GM23338 (cell line): Measurements from ENCODE around the gene SYNE1. TPM values are rescaled to one million over a fixed set of nuclear protein-coding genes. Genes with fewer than 3 reads are reported as not detected.

Source experiments
- ATAC-seq: fragments of 200-7000 bp; cut with Tn5 transposase; 3 replicates; pipeline ENCODE4 v1.9.1; 2020
- DNase-seq: peaks from one replicate; pipeline ENCODE4 v3.0.0-alpha.2; 2015; ENCODE audit warnings: low spot score
- H2AFZ ChIP-seq: fragments of 200-600 bp; sonication (generic); 2 replicates; pipeline ENCODE4 v1.8.0; 2016; ENCODE audit warnings: antibody characterized with exemption, mild to moderate bottlenecking, moderate library complexity
- H3F3A ChIP-seq: fragments of 200-600 bp; sonication (generic); replicated peaks from 2 replicates; pipeline ENCODE4 v1.8.0; 2017; ENCODE audit warnings: antibody characterized with exemption, mixed run types, low read depth
- H3K27ac ChIP-seq: fragments of 200-600 bp; sonication (generic); 2 replicates; pipeline ENCODE4 v1.6.1; 2016; ENCODE audit warnings: low read depth
- H3K27me3 ChIP-seq: fragments of 200-600 bp; sonication (generic); 2 replicates; pipeline ENCODE4 v1.8.0; 2016; ENCODE audit warnings: mild to moderate bottlenecking, mixed run types, moderate library complexity; ENCODE audit not compliant: insufficient read depth
- H3K36me3 ChIP-seq: fragments of 200-600 bp; sonication (generic); 2 replicates; pipeline ENCODE4 v1.8.0; 2016; ENCODE audit warnings: mild to moderate bottlenecking; ENCODE audit not compliant: insufficient read depth
- H3K4me1 ChIP-seq: fragments of 200-600 bp; sonication (generic); 2 replicates; pipeline ENCODE4 v1.8.0; 2016; ENCODE audit warnings: mild to moderate bottlenecking, moderate library complexity; ENCODE audit not compliant: insufficient read depth
- H3K4me2 ChIP-seq: fragments of 200-600 bp; sonication (generic); 2 replicates; pipeline ENCODE4 v1.7.1; 2017; ENCODE audit warnings: mixed run types
- H3K4me3 ChIP-seq: fragments of 200-600 bp; sonication (generic); 2 replicates; pipeline ENCODE4 v1.6.1; 2016; ENCODE audit warnings: mixed run types
- H3K79me2 ChIP-seq: fragments of 200-600 bp; sonication (generic); replicated peaks from 2 replicates; pipeline ENCODE4 v1.8.0; 2017; ENCODE audit warnings: mild to moderate bottlenecking; ENCODE audit not compliant: insufficient read depth
- H3K9me2 ChIP-seq: fragments of 200-600 bp; sonication (generic); 2 replicates; pipeline ENCODE4 v1.8.0; 2017; ENCODE audit not compliant: insufficient read depth
- H4K20me1 ChIP-seq: fragments of 200-600 bp; sonication (generic); replicated peaks from 2 replicates; pipeline ENCODE4 v1.8.0; 2017; ENCODE audit warnings: mild to moderate bottlenecking; ENCODE audit not compliant: insufficient read depth
- H3K27ac Mint-ChIP-seq: 2 replicates; pipeline ENCODE4 v1.8.0; 2020; ENCODE audit warnings: inconsistent platforms, mild to moderate bottlenecking, moderate library complexity, mixed read lengths
- H3K27me3 Mint-ChIP-seq: 3 replicates; pipeline ENCODE4 v1.8.0; 2022; ENCODE audit warnings: low read depth, mild to moderate bottlenecking, moderate library complexity, mixed read lengths, inconsistent platforms; ENCODE audit not compliant: insufficient read depth, poor library complexity
- H3K36me3 Mint-ChIP-seq: 3 replicates; pipeline ENCODE4 v1.8.0; 2021; ENCODE audit warnings: low read depth, mild to moderate bottlenecking, inconsistent platforms, moderate library complexity, mixed read lengths
- H3K4me1 Mint-ChIP-seq: 3 replicates; pipeline ENCODE4 v1.8.0; 2020; ENCODE audit warnings: mild to moderate bottlenecking, inconsistent platforms, mixed read lengths
- H3K4me3 Mint-ChIP-seq: 3 replicates; pipeline ENCODE4 v1.8.0; 2021; ENCODE audit warnings: moderate library complexity, mild to moderate bottlenecking, inconsistent platforms, mixed read lengths
- H3K9me3 Mint-ChIP-seq: 3 replicates; pipeline ENCODE4 v1.8.0; 2020; ENCODE audit warnings: moderate library complexity, mild to moderate bottlenecking, inconsistent platforms, mixed read lengths
- CREB1 ChIP-seq: fragments of 250-450 bp; sonication (Bioruptor Pico); IDR thresholded peaks from 2 replicates; pipeline ENCODE4 v1.5.0; 2020; ENCODE audit warnings: low read depth, mild to moderate bottlenecking, moderate library complexity
- EZH2 ChIP-seq: fragments of 200-600 bp; sonication (generic); IDR thresholded peaks from one replicate; pipeline ENCODE4 v1.8.0; 2017; ENCODE audit warnings: antibody characterized with exemption, mild to moderate bottlenecking, low read depth; ENCODE audit not compliant: unreplicated experiment
- EZH2phosphoT487 ChIP-seq: fragments of 200-600 bp; sonication (generic); IDR thresholded peaks from one replicate; pipeline ENCODE4 v1.8.1; 2018; ENCODE audit warnings: antibody characterized with exemption; ENCODE audit not compliant: unreplicated experiment
- JUNB ChIP-seq: IDR thresholded peaks from one replicate; pipeline ENCODE4 v1.6.1; 2016; ENCODE audit warnings: antibody characterized with exemption; ENCODE audit not compliant: unreplicated experiment
- NANOG ChIP-seq: IDR thresholded peaks from 2 replicates; pipeline ENCODE4 v1.6.1; 2016; ENCODE audit warnings: antibody characterized with exemption, borderline replicate concordance
- POLR2AphosphoS5 ChIP-seq: IDR thresholded peaks from 2 replicates; pipeline ENCODE4 v1.6.1; 2016; ENCODE audit warnings: antibody characterized with exemption, low read depth
- STAT1 ChIP-seq: IDR thresholded peaks from one replicate; pipeline ENCODE4 v1.6.1; 2016; ENCODE audit warnings: antibody characterized with exemption; ENCODE audit not compliant: unreplicated experiment
- ZNF114 ChIP-seq: fragments of 250-450 bp; sonication (Bioruptor Pico); IDR thresholded peaks from 2 replicates; pipeline ENCODE4 v1.5.0; 2020; ENCODE audit warnings: mild to moderate bottlenecking, moderate library complexity
- ZNF331 ChIP-seq: fragments of 250-450 bp; sonication (Bioruptor Pico); IDR thresholded peaks from 2 replicates; pipeline ENCODE4 v1.5.0; 2020; ENCODE audit warnings: low read depth, mild to moderate bottlenecking, moderate library complexity
- polyA plus RNA-seq: library from polyadenylated mRNA; unstranded; fragments of >200 nt; fragmentation: Nextera tagmentation; extraction: Ambion mirVana; gene quantifications from 2 replicates; pipeline ENCODE4 v1.2.1, GENCODE V29; 2016
- total RNA-seq: library from RNA; depleted of rRNA; stranded (reverse); fragments of >200 nt; shearing (Covaris generic); gene quantifications from 2 replicates; pipeline ENCODE4 v1.2.3, GENCODE V29; 2014
- TF ChIP-seq, protein P1 (sequence below), 2 experiments: fragments of 200-600 bp in 1 of 2; sonication (generic) in 1 of 2; conservative IDR thresholded peaks; 2 replicates each; pipeline versions ENCODE4 v1.5.1 to v1.6.1; 2016 to 2017; ENCODE audit warnings: antibody characterized with exemption in 2 of 2, low read depth in 2 of 2, mild to moderate bottlenecking in 2 of 2, moderate library complexity in 1 of 2
- TF ChIP-seq, protein P2 (sequence below): IDR thresholded peaks from one replicate; pipeline ENCODE4 v1.6.1; 2018; ENCODE audit warnings: antibody characterized with exemption; ENCODE audit not compliant: unreplicated experiment
- TF ChIP-seq, protein P3 (sequence below): fragments of 250-450 bp; sonication (Bioruptor Pico); IDR thresholded peaks from 2 replicates; pipeline ENCODE4 v1.5.0; 2020; ENCODE audit warnings: mild to moderate bottlenecking, moderate library complexity

Gene SYNE1
- total and polyA plus RNA-seq, 2 experiments from 2014 or later, result 3.9 to 13.6 TPM

DNA sequence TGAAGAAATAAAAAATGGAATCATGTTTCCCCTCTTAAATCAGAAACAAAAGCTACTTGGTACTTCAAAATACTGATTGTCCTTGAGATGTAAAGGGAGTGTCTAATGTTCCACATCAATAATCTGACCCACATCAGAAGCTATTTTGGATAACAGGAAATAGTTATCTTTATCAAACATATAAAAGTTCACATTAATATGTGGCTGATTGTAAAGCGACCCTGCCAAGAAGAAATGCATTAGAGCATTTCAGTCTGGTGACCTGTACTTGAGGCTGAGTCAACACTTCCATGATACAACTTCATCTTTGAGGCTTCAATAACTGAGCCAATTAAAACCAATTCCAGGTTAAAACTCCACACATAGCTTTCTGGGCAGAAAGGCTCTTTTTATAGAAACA is 31.8 kb downstream of the SYNE1 start (continued):
- TF ChIP-seq, protein P1, sequence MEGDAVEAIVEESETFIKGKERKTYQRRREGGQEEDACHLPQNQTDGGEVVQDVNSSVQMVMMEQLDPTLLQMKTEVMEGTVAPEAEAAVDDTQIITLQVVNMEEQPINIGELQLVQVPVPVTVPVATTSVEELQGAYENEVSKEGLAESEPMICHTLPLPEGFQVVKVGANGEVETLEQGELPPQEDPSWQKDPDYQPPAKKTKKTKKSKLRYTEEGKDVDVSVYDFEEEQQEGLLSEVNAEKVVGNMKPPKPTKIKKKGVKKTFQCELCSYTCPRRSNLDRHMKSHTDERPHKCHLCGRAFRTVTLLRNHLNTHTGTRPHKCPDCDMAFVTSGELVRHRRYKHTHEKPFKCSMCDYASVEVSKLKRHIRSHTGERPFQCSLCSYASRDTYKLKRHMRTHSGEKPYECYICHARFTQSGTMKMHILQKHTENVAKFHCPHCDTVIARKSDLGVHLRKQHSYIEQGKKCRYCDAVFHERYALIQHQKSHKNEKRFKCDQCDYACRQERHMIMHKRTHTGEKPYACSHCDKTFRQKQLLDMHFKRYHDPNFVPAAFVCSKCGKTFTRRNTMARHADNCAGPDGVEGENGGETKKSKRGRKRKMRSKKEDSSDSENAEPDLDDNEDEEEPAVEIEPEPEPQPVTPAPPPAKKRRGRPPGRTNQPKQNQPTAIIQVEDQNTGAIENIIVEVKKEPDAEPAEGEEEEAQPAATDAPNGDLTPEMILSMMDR (conservative IDR thresholded peaks at IDR 0.05; ENCODE audit: low read depth in 2 of 2), result no peak

DNA sequence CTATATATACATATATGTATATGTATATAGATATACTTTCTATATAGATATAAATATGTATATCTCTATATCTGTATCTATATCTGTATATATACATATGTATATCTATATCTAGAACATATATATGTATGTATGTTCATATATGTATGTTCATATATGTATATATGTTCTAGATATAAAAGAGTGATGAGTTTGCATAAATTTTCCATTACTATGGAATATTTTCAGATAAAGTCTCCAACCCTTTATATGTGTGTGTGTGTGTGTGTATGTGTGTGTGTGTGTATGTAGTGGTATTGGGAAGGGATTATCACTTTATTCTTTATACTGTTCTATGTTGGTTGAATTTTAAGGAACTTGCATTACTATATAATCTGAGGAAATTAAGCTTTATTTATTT is 33.3 kb downstream of the SYNE1 start:
- H3K9me2 ChIP-seq, result peaks cover 6% of the 10 kb centered on the region; the same call in 1 of the 2 replicates
- H3K36me3 ChIP-seq, result no peaks in the 10 kb centered on the region
- no peak overlapping the region for H3K27ac ChIP-seq
- H3K4me2 ChIP-seq, result no peak overlapping the region
- H3K27me3 ChIP-seq, result no peaks in the 10 kb centered on the region
- H2AFZ ChIP-seq, result no peak overlapping the region
- H3K79me2 ChIP-seq, result no peaks in the 10 kb centered on the region
- H3K27ac Mint-ChIP-seq, result no peak overlapping the region
- DNase-seq, result no peak
- no peaks in the 10 kb centered on the region for H4K20me1 ChIP-seq
- no peak overlapping the region for H3K4me3 Mint-ChIP-seq
- H3K4me3 ChIP-seq, result no peak overlapping the region
- H3F3A ChIP-seq, result no peaks in the 10 kb centered on the region
- ATAC-seq, result no peak
- H3K36me3 Mint-ChIP-seq, result no peaks in the 10 kb centered on the region
- H3K9me3 Mint-ChIP-seq, result no peaks in the 10 kb centered on the region
- TF ChIP-seq EZH2phosphoT487 (no peak), EZH2 (no peak), CREB1 (CRISPR knock-in tag) (no peak), ZNF114 (no peak), POLR2AphosphoS5 (no peak), JUNB (no peak), NANOG (no peak), STAT1 (no peak), ZNF331 (no peak)
- TF ChIP-seq, protein P2, sequence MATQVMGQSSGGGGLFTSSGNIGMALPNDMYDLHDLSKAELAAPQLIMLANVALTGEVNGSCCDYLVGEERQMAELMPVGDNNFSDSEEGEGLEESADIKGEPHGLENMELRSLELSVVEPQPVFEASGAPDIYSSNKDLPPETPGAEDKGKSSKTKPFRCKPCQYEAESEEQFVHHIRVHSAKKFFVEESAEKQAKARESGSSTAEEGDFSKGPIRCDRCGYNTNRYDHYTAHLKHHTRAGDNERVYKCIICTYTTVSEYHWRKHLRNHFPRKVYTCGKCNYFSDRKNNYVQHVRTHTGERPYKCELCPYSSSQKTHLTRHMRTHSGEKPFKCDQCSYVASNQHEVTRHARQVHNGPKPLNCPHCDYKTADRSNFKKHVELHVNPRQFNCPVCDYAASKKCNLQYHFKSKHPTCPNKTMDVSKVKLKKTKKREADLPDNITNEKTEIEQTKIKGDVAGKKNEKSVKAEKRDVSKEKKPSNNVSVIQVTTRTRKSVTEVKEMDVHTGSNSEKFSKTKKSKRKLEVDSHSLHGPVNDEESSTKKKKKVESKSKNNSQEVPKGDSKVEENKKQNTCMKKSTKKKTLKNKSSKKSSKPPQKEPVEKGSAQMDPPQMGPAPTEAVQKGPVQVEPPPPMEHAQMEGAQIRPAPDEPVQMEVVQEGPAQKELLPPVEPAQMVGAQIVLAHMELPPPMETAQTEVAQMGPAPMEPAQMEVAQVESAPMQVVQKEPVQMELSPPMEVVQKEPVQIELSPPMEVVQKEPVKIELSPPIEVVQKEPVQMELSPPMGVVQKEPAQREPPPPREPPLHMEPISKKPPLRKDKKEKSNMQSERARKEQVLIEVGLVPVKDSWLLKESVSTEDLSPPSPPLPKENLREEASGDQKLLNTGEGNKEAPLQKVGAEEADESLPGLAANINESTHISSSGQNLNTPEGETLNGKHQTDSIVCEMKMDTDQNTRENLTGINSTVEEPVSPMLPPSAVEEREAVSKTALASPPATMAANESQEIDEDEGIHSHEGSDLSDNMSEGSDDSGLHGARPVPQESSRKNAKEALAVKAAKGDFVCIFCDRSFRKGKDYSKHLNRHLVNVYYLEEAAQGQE, result no peak
- TF ChIP-seq, protein P3, sequence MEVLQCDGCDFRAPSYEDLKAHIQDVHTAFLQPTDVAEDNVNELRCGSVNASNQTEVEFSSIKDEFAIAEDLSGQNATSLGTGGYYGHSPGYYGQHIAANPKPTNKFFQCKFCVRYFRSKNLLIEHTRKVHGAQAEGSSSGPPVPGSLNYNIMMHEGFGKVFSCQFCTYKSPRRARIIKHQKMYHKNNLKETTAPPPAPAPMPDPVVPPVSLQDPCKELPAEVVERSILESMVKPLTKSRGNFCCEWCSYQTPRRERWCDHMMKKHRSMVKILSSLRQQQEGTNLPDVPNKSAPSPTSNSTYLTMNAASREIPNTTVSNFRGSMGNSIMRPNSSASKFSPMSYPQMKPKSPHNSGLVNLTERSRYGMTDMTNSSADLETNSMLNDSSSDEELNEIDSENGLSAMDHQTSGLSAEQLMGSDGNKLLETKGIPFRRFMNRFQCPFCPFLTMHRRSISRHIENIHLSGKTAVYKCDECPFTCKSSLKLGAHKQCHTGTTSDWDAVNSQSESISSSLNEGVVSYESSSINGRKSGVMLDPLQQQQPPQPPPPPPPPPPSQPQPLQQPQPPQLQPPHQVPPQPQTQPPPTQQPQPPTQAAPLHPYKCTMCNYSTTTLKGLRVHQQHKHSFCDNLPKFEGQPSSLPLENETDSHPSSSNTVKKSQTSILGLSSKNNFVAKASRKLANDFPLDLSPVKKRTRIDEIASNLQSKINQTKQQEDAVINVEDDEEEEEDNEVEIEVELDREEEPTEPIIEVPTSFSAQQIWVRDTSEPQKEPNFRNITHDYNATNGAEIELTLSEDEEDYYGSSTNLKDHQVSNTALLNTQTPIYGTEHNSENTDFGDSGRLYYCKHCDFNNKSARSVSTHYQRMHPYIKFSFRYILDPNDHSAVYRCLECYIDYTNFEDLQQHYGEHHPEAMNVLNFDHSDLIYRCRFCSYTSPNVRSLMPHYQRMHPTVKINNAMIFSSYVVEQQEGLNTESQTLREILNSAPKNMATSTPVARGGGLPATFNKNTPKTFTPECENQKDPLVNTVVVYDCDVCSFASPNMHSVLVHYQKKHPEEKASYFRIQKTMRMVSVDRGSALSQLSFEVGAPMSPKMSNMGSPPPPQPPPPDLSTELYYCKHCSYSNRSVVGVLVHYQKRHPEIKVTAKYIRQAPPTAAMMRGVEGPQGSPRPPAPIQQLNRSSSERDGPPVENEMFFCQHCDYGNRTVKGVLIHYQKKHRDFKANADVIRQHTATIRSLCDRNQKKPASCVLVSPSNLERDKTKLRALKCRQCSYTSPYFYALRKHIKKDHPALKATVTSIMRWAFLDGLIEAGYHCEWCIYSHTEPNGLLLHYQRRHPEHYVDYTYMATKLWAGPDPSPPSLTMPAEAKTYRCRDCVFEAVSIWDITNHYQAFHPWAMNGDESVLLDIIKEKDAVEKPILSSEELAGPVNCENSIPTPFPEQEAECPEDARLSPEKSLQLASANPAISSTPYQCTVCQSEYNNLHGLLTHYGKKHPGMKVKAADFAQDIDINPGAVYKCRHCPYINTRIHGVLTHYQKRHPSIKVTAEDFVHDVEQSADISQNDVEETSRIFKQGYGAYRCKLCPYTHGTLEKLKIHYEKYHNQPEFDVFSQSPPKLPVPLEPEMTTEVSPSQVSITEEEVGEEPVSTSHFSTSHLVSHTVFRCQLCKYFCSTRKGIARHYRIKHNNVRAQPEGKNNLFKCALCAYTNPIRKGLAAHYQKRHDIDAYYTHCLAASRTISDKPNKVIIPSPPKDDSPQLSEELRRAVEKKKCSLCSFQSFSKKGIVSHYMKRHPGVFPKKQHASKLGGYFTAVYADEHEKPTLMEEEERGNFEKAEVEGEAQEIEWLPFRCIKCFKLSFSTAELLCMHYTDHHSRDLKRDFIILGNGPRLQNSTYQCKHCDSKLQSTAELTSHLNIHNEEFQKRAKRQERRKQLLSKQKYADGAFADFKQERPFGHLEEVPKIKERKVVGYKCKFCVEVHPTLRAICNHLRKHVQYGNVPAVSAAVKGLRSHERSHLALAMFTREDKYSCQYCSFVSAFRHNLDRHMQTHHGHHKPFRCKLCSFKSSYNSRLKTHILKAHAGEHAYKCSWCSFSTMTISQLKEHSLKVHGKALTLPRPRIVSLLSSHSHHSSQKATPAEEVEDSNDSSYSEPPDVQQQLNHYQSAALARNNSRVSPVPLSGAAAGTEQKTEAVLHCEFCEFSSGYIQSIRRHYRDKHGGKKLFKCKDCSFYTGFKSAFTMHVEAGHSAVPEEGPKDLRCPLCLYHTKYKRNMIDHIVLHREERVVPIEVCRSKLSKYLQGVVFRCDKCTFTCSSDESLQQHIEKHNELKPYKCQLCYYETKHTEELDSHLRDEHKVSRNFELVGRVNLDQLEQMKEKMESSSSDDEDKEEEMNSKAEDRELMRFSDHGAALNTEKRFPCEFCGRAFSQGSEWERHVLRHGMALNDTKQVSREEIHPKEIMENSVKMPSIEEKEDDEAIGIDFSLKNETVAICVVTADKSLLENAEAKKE (CRISPR knock-in tag), result no peak
- peaks cover 2% of the 10 kb centered on the region for H3K27me3 Mint-ChIP-seq
- H3K4me1 Mint-ChIP-seq, result peaks cover 11% of the 10 kb centered on the region
- no peaks in the 10 kb centered on the region for H3K4me1 ChIP-seq
